Activated CD8-positive, alpha-beta T cell treated with anti-CD3 and anti-CD28 coated beads, Interleukin-2, amount 10 ng/mL, durations not matched to agents 7 days and 5 days (primary cell): ENCODE measurements around the gene FABP1. TPM values are rescaled to one million over a fixed set of nuclear protein-coding genes. Genes with fewer than 3 reads are reported as not detected.

Experiments
- ATAC-seq: fragments of 150-1000 bp; cut with Tn5 transposase; one replicate; pipeline ENCODE4 v1.10.0; 2021; ENCODE audit warnings: moderate library complexity
- CTCF ChIA-PET: fragments of 350-600 bp; sonication (Branson Sonifier 250); formaldehyde crosslinking; loops from one replicate; lab custom pipeline; 2021; ENCODE audit warnings: antibody characterized with exemption; lab: Charles Lee
- POLR2A ChIA-PET: fragments of 350-600 bp; sonication (Branson Sonifier 250); formaldehyde crosslinking; loops from one replicate; lab custom pipeline; 2021; ENCODE audit warnings: antibody characterized with exemption; lab: Charles Lee
- DNase-seq: peaks from one replicate; pipeline ENCODE4 v3.0.0-alpha.2; 2020
- H3K27ac Mint-ChIP-seq: one replicate; pipeline ENCODE4 v1.8.0; 2021; ENCODE audit warnings: mild to moderate bottlenecking, mixed read lengths
- H3K27me3 Mint-ChIP-seq: one replicate; pipeline ENCODE4 v1.8.0; 2021; ENCODE audit warnings: low read depth, mixed read lengths
- H3K36me3 Mint-ChIP-seq: one replicate; pipeline ENCODE4 v1.8.0; 2021; ENCODE audit warnings: low read depth, mixed read lengths
- H3K4me1 Mint-ChIP-seq: one replicate; pipeline ENCODE4 v1.8.0; 2021; ENCODE audit warnings: low read depth, mixed read lengths
- H3K4me3 Mint-ChIP-seq: one replicate; pipeline ENCODE4 v1.8.0; 2021; ENCODE audit warnings: mild to moderate bottlenecking, mixed read lengths
- H3K9me3 Mint-ChIP-seq: one replicate; pipeline ENCODE4 v1.8.0; 2022; ENCODE audit warnings: mixed read lengths; ENCODE audit not compliant: insufficient read depth
- total RNA-seq, 2 experiments: library from RNA; stranded (reverse); gene quantifications; one replicate each; pipeline ENCODE4 v1.2.3, GENCODE V29; 2021

Gene FABP1
- total RNA-seq, 2 experiments from 2014 or later = not detected

DNA sequence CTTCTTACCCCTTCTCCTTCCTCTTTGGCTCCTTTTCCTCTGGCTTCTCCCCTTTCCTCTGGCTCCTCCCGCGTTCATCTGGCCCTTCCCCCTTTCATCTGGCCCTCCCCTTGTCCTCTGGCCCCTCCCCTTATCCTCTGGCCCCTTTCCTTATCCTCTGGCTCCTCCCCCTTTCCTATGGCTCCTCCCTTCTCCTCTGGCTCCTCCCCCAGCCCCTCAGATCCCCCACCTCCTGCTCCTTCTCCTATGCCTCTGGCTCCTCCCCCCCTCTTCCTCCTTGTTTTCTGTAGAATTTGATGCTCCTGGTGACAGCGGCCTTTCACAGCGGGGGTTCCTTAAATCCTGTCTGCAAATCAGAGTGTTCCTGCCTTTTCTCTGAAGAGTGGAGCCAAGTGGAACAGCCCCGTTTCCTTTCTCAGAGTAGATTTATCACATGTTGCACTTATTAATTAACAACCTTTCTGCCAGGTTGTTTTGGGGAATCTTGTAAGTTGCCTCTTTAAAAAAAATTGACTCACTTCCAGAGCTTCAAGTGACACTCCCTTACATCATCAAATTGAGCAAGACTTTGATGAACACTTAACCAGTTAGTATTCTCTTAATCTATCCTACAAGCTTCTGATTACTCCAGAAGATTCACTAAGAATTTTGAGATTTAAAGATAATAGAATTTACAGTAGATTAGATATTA is 27.9 kb downstream of the FABP1 start:
- H3K4me1 Mint-ChIP-seq = no peaks in the 10 kb centered on the region
- H3K27me3 Mint-ChIP-seq = peaks cover 2% of the 10 kb centered on the region
- CTCF ChIA-PET = interaction anchor here (3.4 kb wide), 1 partner anchor 40 kb away, joined by 13 read pairs; no protein-coding TSS in a partner anchor
- ATAC-seq (no peak), DNase-seq (no peak)
- no peak overlapping the region for H3K27ac Mint-ChIP-seq
- no peaks in the 10 kb centered on the region for H3K36me3 Mint-ChIP-seq
- no peaks in the 10 kb centered on the region for H3K9me3 Mint-ChIP-seq
- POLR2A ChIA-PET = no interaction called here
- no peak overlapping the region for H3K4me3 Mint-ChIP-seq

DNA sequence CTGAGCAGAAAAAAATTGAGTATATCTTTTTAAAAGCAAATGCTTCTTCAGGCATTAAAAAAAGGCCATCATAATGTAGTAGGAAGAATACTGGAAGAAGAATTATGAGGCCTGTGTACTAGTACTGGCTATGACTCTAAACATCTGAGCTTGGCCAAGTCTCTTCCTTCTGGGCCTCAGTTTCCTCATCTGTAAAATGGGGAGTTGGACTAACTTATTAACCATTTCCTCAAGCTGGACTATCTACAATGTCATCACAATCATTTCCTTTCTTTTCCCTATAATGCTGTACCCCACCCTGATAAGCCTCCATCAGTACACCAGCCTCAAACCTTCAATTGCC is 29.3 kb downstream of the FABP1 start:
- H3K36me3 Mint-ChIP-seq = no peaks in the 10 kb centered on the region
- H3K27ac Mint-ChIP-seq = no peak overlapping the region
- ATAC-seq = no peak
- ChIA-PET CTCF (interaction anchor here (1.0 to 3.4 kb wide), 2 partner anchors 38 to 61 kb away, joined by 3 to 13 read pairs; no protein-coding TSS in a partner anchor), POLR2A (interaction anchor here (0.7 kb wide), 1 partner anchor 44 kb away, joined by 3 read pairs; no protein-coding TSS in a partner anchor)
- H3K9me3 Mint-ChIP-seq = no peaks in the 10 kb centered on the region
- no peaks in the 10 kb centered on the region for H3K27me3 Mint-ChIP-seq
- no peak for DNase-seq
- no peaks in the 10 kb centered on the region for H3K4me1 Mint-ChIP-seq
- H3K4me3 Mint-ChIP-seq = no peak overlapping the region

DNA sequence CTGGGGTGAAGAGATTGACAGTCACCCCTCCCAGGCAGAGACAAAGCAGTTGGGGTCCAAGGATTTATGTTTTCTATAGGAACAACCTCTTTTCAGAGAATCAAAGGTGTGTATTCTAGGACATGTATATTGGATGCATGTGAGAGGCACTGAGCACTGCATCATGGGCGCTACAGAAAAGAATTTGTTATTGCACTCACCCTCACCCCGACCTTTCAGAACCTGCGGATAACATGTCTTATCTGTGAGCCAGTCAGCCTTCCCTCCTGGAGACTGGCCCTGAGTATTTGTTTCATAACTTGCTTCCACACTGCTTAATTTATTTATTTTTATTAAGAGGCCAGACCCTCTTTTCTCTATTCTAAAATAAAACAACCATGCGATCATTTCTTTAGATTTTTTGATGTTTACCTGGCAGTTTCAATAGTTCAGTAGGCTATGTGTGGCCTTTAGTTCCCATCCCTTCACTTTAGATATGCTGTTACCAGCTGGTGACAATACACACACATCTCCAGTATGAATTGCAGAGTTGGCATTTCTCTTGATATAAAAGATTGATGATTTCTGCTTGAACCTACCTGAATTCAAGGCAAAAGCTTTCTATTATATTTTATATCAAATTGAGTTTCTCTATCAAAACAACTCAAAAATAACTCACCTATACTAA is 29.8 kb downstream of the FABP1 start:
- Mint-ChIP-seq H3K4me3 (no peak overlapping the region), H3K9me3 (no peaks in the 10 kb centered on the region), H3K36me3 (no peaks in the 10 kb centered on the region), H3K4me1 (no peaks in the 10 kb centered on the region), H3K27me3 (no peaks in the 10 kb centered on the region), H3K27ac (no peak overlapping the region)
- DNase-seq (no peak), ATAC-seq (no peak)
- CTCF ChIA-PET = interaction anchor here (1.0 to 3.4 kb wide), 2 partner anchors 38 to 62 kb away, joined by 3 to 13 read pairs; no protein-coding TSS in a partner anchor
- POLR2A ChIA-PET = interaction anchor here (0.7 kb wide), 1 partner anchor 43 kb away, joined by 3 read pairs; no protein-coding TSS in a partner anchor

DNA sequence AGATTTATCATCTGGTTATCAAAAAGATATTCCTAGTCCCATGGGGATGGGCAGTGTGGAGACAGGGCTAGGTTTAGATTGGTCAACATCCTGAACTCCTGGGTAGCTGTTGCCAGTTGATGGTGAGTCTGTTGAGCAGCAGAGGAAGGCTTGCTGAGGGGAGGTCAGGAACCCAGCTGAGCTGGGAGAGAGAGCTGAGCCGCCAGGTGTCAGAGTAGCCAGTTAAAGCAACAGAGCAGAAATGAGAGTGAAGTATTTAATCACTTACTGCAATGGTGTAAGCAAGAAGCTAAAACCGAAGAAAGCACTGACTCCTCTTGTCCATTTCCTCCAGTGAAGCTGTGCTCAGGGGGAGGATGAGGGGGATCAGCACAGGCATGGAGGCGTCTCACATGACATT is 30.7 kb downstream of the FABP1 start:
- H3K9me3 Mint-ChIP-seq = no peaks in the 10 kb centered on the region
- CTCF ChIA-PET = interaction anchor here (3.4 kb wide), 1 partner anchor 37 kb away, joined by 13 read pairs; no protein-coding TSS in a partner anchor
- ATAC-seq (no peak), DNase-seq (no peak)
- H3K27me3 Mint-ChIP-seq = no peaks in the 10 kb centered on the region
- no peaks in the 10 kb centered on the region for H3K4me1 Mint-ChIP-seq
- POLR2A ChIA-PET = no interaction called here
- no peak overlapping the region for H3K27ac Mint-ChIP-seq
- no peaks in the 10 kb centered on the region for H3K36me3 Mint-ChIP-seq
- no peak overlapping the region for H3K4me3 Mint-ChIP-seq

DNA sequence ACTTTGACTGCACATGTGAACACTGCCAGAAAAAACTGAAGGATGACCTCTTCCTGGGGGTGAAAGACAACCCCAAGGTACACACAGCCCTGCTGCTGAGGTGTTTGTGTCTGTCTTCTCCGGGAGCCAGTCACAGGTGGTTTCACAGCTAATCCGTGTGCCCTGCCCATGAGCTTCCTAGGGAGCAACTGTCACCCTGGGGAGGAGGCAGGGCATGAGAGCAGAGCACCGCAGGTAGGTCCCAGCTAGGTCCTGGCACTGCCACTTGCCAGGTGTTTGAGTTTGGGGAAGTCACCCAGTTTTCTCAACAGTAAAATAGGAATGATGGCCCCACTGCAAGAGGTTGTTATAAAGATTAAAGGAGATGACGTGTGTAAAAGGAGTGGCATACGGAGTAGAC is 31.2 kb downstream of the FABP1 start:
- Mint-ChIP-seq H3K4me3 (no peak overlapping the region), H3K27ac (no peak overlapping the region), H3K9me3 (no peaks in the 10 kb centered on the region), H3K4me1 (no peaks in the 10 kb centered on the region), H3K36me3 (no peaks in the 10 kb centered on the region), H3K27me3 (no peaks in the 10 kb centered on the region)
- ChIA-PET CTCF (interaction anchor here (0.7 kb wide), 1 partner anchor 36 kb away, joined by 3 read pairs; no protein-coding TSS in a partner anchor), POLR2A (no interaction called here)
- DNase-seq (no peak), ATAC-seq (no peak)

DNA sequence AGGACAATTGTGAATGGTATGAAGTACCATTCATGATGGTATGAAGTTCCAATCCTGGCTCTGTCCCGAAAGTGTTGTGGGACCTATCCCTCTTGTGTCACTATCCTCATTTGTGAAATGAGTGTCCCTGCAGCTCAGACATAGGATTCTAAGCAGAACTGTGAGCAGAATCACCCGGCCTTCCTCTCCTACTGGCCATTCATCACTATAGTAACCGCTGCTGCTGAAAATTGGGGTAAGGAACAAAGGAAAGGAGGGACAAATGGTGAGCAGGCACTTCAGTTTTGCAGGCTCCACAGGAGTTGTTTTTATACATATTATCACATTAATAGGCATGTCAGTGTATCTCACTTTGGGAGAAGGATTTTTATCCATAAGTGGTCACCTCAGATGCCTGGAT is 32.8 kb downstream of the FABP1 start:
- Mint-ChIP-seq H3K27ac (no peak overlapping the region), H3K9me3 (no peaks in the 10 kb centered on the region), H3K27me3 (no peaks in the 10 kb centered on the region), H3K4me3 (no peak overlapping the region), H3K36me3 (no peaks in the 10 kb centered on the region), H3K4me1 (peaks cover 7% of the 10 kb centered on the region)
- POLR2A ChIA-PET = no interaction called here
- DNase-seq (no peak), ATAC-seq (no peak)
- CTCF ChIA-PET = no interaction called here

DNA sequence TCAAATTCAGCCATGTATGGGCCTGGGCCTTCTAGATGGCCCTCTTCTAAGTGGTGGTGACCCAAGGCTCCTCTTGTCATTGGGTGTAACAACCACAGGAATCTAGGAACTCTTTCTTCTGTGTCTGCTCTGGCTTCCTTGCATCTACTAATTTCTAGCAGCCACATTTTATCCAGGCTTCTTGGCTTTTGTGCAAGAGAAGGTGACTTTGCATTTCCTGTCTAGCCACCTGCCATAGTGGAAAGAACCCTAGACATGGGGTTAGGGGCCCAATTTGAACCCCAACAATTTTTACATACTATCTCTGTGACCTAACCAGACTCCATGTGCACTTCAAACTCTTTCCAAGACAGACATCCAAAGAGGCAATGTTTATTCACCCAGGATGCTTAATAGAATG is 35.1 kb downstream of the FABP1 start:
- H3K27ac Mint-ChIP-seq = no peak overlapping the region
- DNase-seq = no peak
- no peaks in the 10 kb centered on the region for H3K36me3 Mint-ChIP-seq
- H3K9me3 Mint-ChIP-seq = no peaks in the 10 kb centered on the region
- no peaks in the 10 kb centered on the region for H3K27me3 Mint-ChIP-seq
- CTCF ChIA-PET = interaction anchor here (0.6 to 1.1 kb wide), 2 partner anchors 32 to 99 kb away, joined by 4 read pairs; no protein-coding TSS in a partner anchor
- POLR2A ChIA-PET = no interaction called here
- no peak overlapping the region for H3K4me3 Mint-ChIP-seq
- H3K4me1 Mint-ChIP-seq = peaks cover 7% of the 10 kb centered on the region
- ATAC-seq = no peak

DNA sequence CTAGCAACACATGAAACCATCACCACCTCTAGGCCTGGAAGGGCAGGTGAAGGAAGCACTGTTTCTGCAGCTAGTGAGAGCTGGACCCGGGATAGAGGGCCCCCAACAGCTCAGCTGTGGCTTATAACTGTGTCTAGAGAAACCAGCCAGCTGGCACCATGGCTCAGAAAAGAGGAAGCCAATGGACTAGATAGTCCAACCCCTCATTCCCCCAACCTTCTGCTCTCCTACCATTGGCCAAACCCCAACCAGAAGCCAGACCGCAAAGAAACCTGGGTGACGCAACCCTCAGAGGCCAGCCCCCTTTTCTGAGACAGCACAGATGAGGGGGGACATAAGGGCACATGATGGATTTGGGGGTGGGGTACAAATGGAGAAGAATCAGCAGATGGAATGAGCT is 35.9 kb downstream of the FABP1 start:
- no peak overlapping the region for H3K4me3 Mint-ChIP-seq
- H3K27me3 Mint-ChIP-seq = no peaks in the 10 kb centered on the region
- no peaks in the 10 kb centered on the region for H3K9me3 Mint-ChIP-seq
- DNase-seq (no peak), ATAC-seq (no peak)
- POLR2A ChIA-PET = no interaction called here
- CTCF ChIA-PET = interaction anchor here (0.6 to 1.1 kb wide), 3 partner anchors 14 to 100 kb away, joined by 3 to 4 read pairs (median 4); no protein-coding TSS in a partner anchor
- peaks cover 7% of the 10 kb centered on the region for H3K4me1 Mint-ChIP-seq
- no peak overlapping the region for H3K27ac Mint-ChIP-seq
- H3K36me3 Mint-ChIP-seq = no peaks in the 10 kb centered on the region

DNA sequence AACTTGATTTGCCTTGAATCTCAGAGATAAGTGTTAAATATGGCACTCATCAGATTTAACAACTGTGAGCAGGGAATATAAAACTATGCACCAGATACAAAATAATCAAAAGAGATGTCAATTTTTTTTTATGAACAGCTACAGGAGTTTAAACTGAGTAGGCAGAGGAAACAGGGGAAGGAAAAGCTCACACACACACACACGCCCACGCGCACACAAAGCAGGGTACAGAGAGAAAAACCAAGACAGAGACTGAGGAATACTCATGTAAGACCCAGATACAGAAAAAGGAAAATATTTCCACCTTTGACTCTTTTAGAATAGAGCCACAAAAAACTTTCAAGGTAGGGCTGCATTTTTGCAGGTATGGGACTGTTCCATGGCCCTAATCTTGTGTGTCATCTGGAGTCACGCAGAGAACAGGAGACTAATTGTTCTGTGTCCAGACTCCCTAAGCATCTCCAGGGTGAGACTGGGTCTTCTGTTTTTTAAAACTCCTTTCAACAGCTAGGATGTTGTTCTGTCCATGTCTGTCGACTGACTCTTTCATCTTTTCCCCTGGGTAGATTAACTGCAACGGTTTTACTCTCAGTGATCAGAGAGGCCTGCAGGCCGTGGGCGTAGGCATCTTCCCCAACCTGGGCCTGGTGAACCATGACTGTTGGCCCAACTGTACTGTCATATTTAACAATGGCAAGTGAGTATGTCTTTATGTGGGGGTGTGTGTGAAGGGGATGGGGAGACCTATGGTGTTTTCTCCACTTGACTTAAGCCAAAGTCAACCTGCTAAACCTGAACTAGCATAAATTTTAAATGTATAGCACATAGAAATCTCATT is 37.2 kb downstream of the FABP1 start:
- CTCF ChIA-PET = interaction anchor here (1.9 kb wide), 1 partner anchor 30 kb away, joined by 10 read pairs; no protein-coding TSS in a partner anchor
- H3K9me3 Mint-ChIP-seq = no peaks in the 10 kb centered on the region
- peaks cover 7% of the 10 kb centered on the region for H3K4me1 Mint-ChIP-seq
- DNase-seq = no peak
- no peaks in the 10 kb centered on the region for H3K27me3 Mint-ChIP-seq
- POLR2A ChIA-PET = no interaction called here
- no peak overlapping the region for H3K27ac Mint-ChIP-seq
- no peak for ATAC-seq
- H3K36me3 Mint-ChIP-seq = no peaks in the 10 kb centered on the region
- no peak overlapping the region for H3K4me3 Mint-ChIP-seq

DNA sequence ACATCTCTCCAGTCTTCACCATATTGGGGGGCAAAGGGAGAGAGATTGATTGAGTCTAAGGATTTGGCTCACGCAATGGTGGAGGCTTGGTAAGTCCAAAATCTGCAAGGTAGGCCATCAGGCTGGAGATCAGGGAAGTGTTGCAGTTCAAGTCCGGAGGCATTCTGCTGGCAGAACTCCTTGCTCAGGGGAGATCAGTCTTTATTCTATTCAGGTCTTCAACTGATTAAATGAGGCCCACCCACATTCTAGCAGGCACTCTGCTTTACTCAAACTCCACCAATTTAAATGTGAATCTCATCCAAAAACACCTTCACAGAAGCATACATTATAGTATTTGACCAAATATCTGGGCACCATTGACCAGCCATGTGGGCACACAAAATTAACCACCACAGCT is 38.9 kb downstream of the FABP1 start:
- Mint-ChIP-seq H3K27ac (no peak overlapping the region), H3K27me3 (no peaks in the 10 kb centered on the region), H3K9me3 (no peaks in the 10 kb centered on the region), H3K36me3 (no peaks in the 10 kb centered on the region), H3K4me3 (no peak overlapping the region), H3K4me1 (peaks cover 7% of the 10 kb centered on the region)
- no peak for DNase-seq
- ChIA-PET POLR2A (no interaction called here), CTCF (no interaction called here)
- ATAC-seq = no peak

DNA sequence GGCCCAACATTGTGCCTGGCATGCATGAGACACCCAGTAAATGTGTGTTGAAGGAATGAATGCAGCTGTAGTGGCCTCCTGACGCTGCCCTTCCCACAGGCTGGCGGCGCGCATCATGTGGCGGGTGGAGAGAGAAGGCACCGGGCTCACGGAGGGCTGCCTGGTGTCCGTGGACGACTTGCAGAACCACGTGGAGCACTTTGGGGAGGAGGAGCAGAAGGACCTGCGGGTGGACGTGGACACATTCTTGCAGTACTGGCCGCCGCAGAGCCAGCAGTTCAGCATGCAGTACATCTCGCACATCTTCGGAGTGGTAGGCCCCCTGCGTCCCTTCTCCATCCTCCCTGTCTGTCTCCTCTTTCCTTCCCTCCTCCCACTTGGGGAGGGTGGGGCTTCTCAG is 40.1 kb downstream of the FABP1 start:
- Mint-ChIP-seq H3K36me3 (no peaks in the 10 kb centered on the region), H3K9me3 (no peaks in the 10 kb centered on the region), H3K4me1 (peaks cover 7% of the 10 kb centered on the region), H3K4me3 (no peak overlapping the region), H3K27me3 (no peaks in the 10 kb centered on the region), H3K27ac (no peak overlapping the region)
- no peak for ATAC-seq
- no peak for DNase-seq
- ChIA-PET CTCF (no interaction called here), POLR2A (no interaction called here)
